ENCODE measurements around the gene SLC2A6. TPM values are rescaled to one million over a fixed set of nuclear protein-coding genes. Genes with fewer than 3 reads are reported as not detected.

The SLC2A6 gene
- total RNA-seq: 10 to 100 TPM in 1 of 2 donors, 1 to 10 TPM in 1; 5.7 to 15.4 TPM
- polyA plus RNA-seq (ENCODE audit: insufficient read length in 2 of 2): 10 to 100 TPM; 25.2 to 26.3 TPM
- long read RNA-seq, donor 1, transcript SLC2A6-201 (9 exons, 2,301 nt): major isoform, 5 of 9 reads
- long read RNA-seq, donor 1, partial matches to known transcripts: 0 of 9 reads
- long read RNA-seq, donor 1, other reads (novel, unspliced or antisense): 0 of 9 reads
- long read RNA-seq, donor 2, partial matches to known transcripts: 0 of 3 reads
- long read RNA-seq, donor 2, other reads (novel, unspliced or antisense): 0 of 3 reads
- long read RNA-seq, donor 3, partial matches to known transcripts: 0 of 2 reads
- long read RNA-seq, donor 3, other reads (novel, unspliced or antisense): 0 of 2 reads
- long read RNA-seq, donor 4, partial matches to known transcripts: 0 of 5 reads
- long read RNA-seq, donor 4, other reads (novel, unspliced or antisense): 0 of 5 reads

- peak within 1 kb of the TSS; percentile 24 for H3K4me3 ChIP-seq (ENCODE audit: low read depth, low read length)
- H3K27me3 ChIP-seq (ENCODE audit: control insufficient read depth, insufficient read depth, low read length): peaks cover 2% of the 10 kb centered on the region
- peaks cover 32% of the 10 kb centered on the region for H3K36me3 ChIP-seq (ENCODE audit: control insufficient read depth, insufficient read depth, low read length)
- WGBS (ENCODE audit: insufficient coverage): under 1% methylated on average over 84 of the region's 84 CpGs
- no peaks in the 10 kb centered on the region for H3K9me3 ChIP-seq (ENCODE audit: control insufficient read depth, insufficient read depth, low read length)
- peak; percentile 61 to 96 (median 78) for DNase-seq (ENCODE audit: low read depth in 4 of 6, low spot score in 6 of 6)
- H3K4me1 ChIP-seq (ENCODE audit: control insufficient read depth, insufficient read depth, low read length): peaks cover 38% of the 10 kb centered on the region
- no peak within 1 kb of the TSS for H3K27ac ChIP-seq (ENCODE audit: low read depth, low read length)
Observed at GRCh38 chr9:133478851-133479711, at the start of gene SLC2A6. SLC2A6 (minus strand) TSS chr9:133479099; CDS start chr9:133479059, 40 bp downstream.

GRCh38 chr9:133528001-133528875 lies 49.3 kb upstream of the SLC2A6 start:
- 55% methylated on average over 21 of the region's 22 CpGs for WGBS (ENCODE audit: insufficient coverage)
- Histone ChIP-seq H3K27me3 (ENCODE audit: control insufficient read depth, insufficient read depth, low read length) (peaks cover 3% of the 10 kb centered on the region), H3K4me3 (ENCODE audit: low read depth, low read length) (no peak overlapping the region), H3K4me1 (ENCODE audit: control insufficient read depth, insufficient read depth, low read length) (peaks cover 60% of the 10 kb centered on the region), H3K36me3 (ENCODE audit: control insufficient read depth, insufficient read depth, low read length) (no peaks in the 10 kb centered on the region), H3K9me3 (ENCODE audit: control insufficient read depth, insufficient read depth, low read length) (no peaks in the 10 kb centered on the region), H3K27ac (ENCODE audit: low read depth, low read length) (no peak overlapping the region)
- DNase-seq (ENCODE audit: low read depth in 4 of 6, low spot score in 6 of 6): no peak

GRCh38 chr9:133527444-133527920 lies 48.6 kb upstream of the SLC2A6 start:
- whole genome bisulfite sequencing (ENCODE audit: insufficient coverage): 19% methylated on average over 18 of the region's 18 CpGs
- Histone ChIP-seq H3K4me1 (ENCODE audit: control insufficient read depth, insufficient read depth, low read length) (peaks cover 53% of the 10 kb centered on the region), H3K27me3 (ENCODE audit: control insufficient read depth, insufficient read depth, low read length) (peaks cover 3% of the 10 kb centered on the region), H3K36me3 (ENCODE audit: control insufficient read depth, insufficient read depth, low read length) (no peaks in the 10 kb centered on the region), H3K9me3 (ENCODE audit: control insufficient read depth, insufficient read depth, low read length) (no peaks in the 10 kb centered on the region), H3K4me3 (ENCODE audit: low read depth, low read length) (no peak overlapping the region), H3K27ac (ENCODE audit: low read depth, low read length) (peak overlapping the region; percentile 16)
- DNase-seq (ENCODE audit: low read depth in 4 of 6, low spot score in 6 of 6): peak in 2 of 6 donors; percentile 66 to 74

GRCh38 chr9:133526721-133527321 lies 47.9 kb upstream of the SLC2A6 start:
- H3K27ac ChIP-seq (ENCODE audit: low read depth, low read length): peak overlapping the region; percentile 16
- no peak overlapping the region for H3K4me3 ChIP-seq (ENCODE audit: low read depth, low read length)
- WGBS (ENCODE audit: insufficient coverage): 31% methylated on average over 21 of the region's 21 CpGs

GRCh38 chr9:133525677-133526076 lies 46.8 kb upstream of the SLC2A6 start:
- WGBS (ENCODE audit: insufficient coverage): 65% methylated on average over 4 of the region's 8 CpGs
- Histone ChIP-seq H3K9me3 (ENCODE audit: control insufficient read depth, insufficient read depth, low read length) (no peaks in the 10 kb centered on the region), H3K27me3 (ENCODE audit: control insufficient read depth, insufficient read depth, low read length) (peaks cover 3% of the 10 kb centered on the region), H3K27ac (ENCODE audit: low read depth, low read length) (no peak overlapping the region), H3K36me3 (ENCODE audit: control insufficient read depth, insufficient read depth, low read length) (no peaks in the 10 kb centered on the region), H3K4me3 (ENCODE audit: low read depth, low read length) (no peak overlapping the region), H3K4me1 (ENCODE audit: control insufficient read depth, insufficient read depth, low read length) (peaks cover 48% of the 10 kb centered on the region)
- DNase-seq (ENCODE audit: low read depth in 4 of 6, low spot score in 6 of 6): no peak

More at GRCh38 chr9:133526721-133527321, 47.9 kb upstream of the SLC2A6 start:
- Histone ChIP-seq H3K4me1 (ENCODE audit: control insufficient read depth, insufficient read depth, low read length) (peaks cover 48% of the 10 kb centered on the region), H3K27me3 (ENCODE audit: control insufficient read depth, insufficient read depth, low read length) (peaks cover 3% of the 10 kb centered on the region), H3K9me3 (ENCODE audit: control insufficient read depth, insufficient read depth, low read length) (no peaks in the 10 kb centered on the region), H3K36me3 (ENCODE audit: control insufficient read depth, insufficient read depth, low read length) (no peaks in the 10 kb centered on the region)
- peak in 2 of 6 donors; percentile 37 to 70 for DNase-seq (ENCODE audit: low read depth in 4 of 6, low spot score in 6 of 6)

- WGBS (ENCODE audit: insufficient coverage): 89% methylated on average over 15 of the region's 17 CpGs
Observed at GRCh38 chr9:133524679-133525228, 45.9 kb upstream of the SLC2A6 start, which contains the start of gene MYMK. MYMK (minus strand) TSS chr9:133524959; CDS start chr9:133524844, 115 bp downstream.

GRCh38 chr9:133524146-133524545 lies 45.2 kb upstream of the SLC2A6 start:
- H3K4me3 ChIP-seq (ENCODE audit: low read depth, low read length): no peak overlapping the region
- no peaks in the 10 kb centered on the region for H3K36me3 ChIP-seq (ENCODE audit: control insufficient read depth, insufficient read depth, low read length)
- no peak for DNase-seq (ENCODE audit: low read depth in 4 of 6, low spot score in 6 of 6)
- WGBS (ENCODE audit: insufficient coverage): 92% methylated on average over 2 of the region's 5 CpGs
- H3K9me3 ChIP-seq (ENCODE audit: control insufficient read depth, insufficient read depth, low read length): no peaks in the 10 kb centered on the region
- no peak overlapping the region for H3K27ac ChIP-seq (ENCODE audit: low read depth, low read length)
- peaks cover 3% of the 10 kb centered on the region for H3K27me3 ChIP-seq (ENCODE audit: control insufficient read depth, insufficient read depth, low read length)
- peaks cover 39% of the 10 kb centered on the region for H3K4me1 ChIP-seq (ENCODE audit: control insufficient read depth, insufficient read depth, low read length)

More at GRCh38 chr9:133524679-133525228, 45.9 kb upstream of the SLC2A6 start, which contains the start of gene MYMK:
- no peak within 1 kb of the TSS for H3K27ac ChIP-seq (ENCODE audit: low read depth, low read length)
- peaks cover 45% of the 10 kb centered on the region for H3K4me1 ChIP-seq (ENCODE audit: control insufficient read depth, insufficient read depth, low read length)
- no peak for DNase-seq (ENCODE audit: low read depth in 4 of 6, low spot score in 6 of 6)
- no peaks in the 10 kb centered on the region for H3K36me3 ChIP-seq (ENCODE audit: control insufficient read depth, insufficient read depth, low read length)
- H3K27me3 ChIP-seq (ENCODE audit: control insufficient read depth, insufficient read depth, low read length): peaks cover 3% of the 10 kb centered on the region
- no peaks in the 10 kb centered on the region for H3K9me3 ChIP-seq (ENCODE audit: control insufficient read depth, insufficient read depth, low read length)
- H3K4me3 ChIP-seq (ENCODE audit: low read depth, low read length): no peak within 1 kb of the TSS

- DNase-seq (ENCODE audit: low read depth in 4 of 6, low spot score in 6 of 6): no peak
- H3K9me3 ChIP-seq (ENCODE audit: control insufficient read depth, insufficient read depth, low read length): no peaks in the 10 kb centered on the region
- H3K27me3 ChIP-seq (ENCODE audit: control insufficient read depth, insufficient read depth, low read length): no peaks in the 10 kb centered on the region
- H3K36me3 ChIP-seq (ENCODE audit: control insufficient read depth, insufficient read depth, low read length): no peaks in the 10 kb centered on the region
- 88% methylated on average over 7 of the region's 8 CpGs for WGBS (ENCODE audit: insufficient coverage)
- H3K4me3 ChIP-seq (ENCODE audit: low read depth, low read length): no peak overlapping the region
- no peak overlapping the region for H3K27ac ChIP-seq (ENCODE audit: low read depth, low read length)
- peaks cover 29% of the 10 kb centered on the region for H3K4me1 ChIP-seq (ENCODE audit: control insufficient read depth, insufficient read depth, low read length)
Observed at GRCh38 chr9:133523106-133523505, 44.2 kb upstream of the SLC2A6 start.
